WTC11 (cell line): ENCODE results near the gene MAP7D2. TPM values are rescaled to one million over a fixed set of nuclear protein-coding genes. Genes with fewer than 3 reads are reported as not detected.

Source experiments
- ATAC-seq: fragments of 200-7000 bp; cut with Tn5 transposase; 2 replicates; pipeline ENCODE4 v1.10.0; 2021; ENCODE audit warnings: mild to moderate bottlenecking, moderate library complexity
- CTCF ChIA-PET: fragments of 300-600 bp; sonication (Branson Sonifier 250); formaldehyde crosslinking; loops from one replicate; lab custom pipeline; 2021; ENCODE audit warnings: antibody characterized with exemption; lab: Charles Lee
- POLR2A ChIA-PET: fragments of 350-600 bp; sonication (Branson Sonifier 250); formaldehyde crosslinking; loops from one replicate; lab custom pipeline; 2021; ENCODE audit warnings: antibody characterized with exemption; lab: Charles Lee
- DNase-seq: peaks from one replicate; pipeline ENCODE4 v3.0.0; 2021; ENCODE audit warnings: low spot score
- H3K27ac Mint-ChIP-seq: 2 replicates; pipeline ENCODE4 v1.8.0; 2021; ENCODE audit warnings: mixed read lengths
- H3K27me3 Mint-ChIP-seq: 2 replicates; pipeline ENCODE4 v1.8.0; 2021; ENCODE audit warnings: low read depth, mild to moderate bottlenecking, moderate library complexity, mixed read lengths
- H3K36me3 Mint-ChIP-seq: 2 replicates; pipeline ENCODE4 v1.8.0; 2021; ENCODE audit warnings: mixed read lengths
- H3K4me1 Mint-ChIP-seq: 2 replicates; pipeline ENCODE4 v1.8.0; 2022; ENCODE audit warnings: mixed read lengths
- H3K4me3 Mint-ChIP-seq: 2 replicates; pipeline ENCODE4 v1.8.0; 2021; ENCODE audit warnings: mild to moderate bottlenecking, moderate library complexity, mixed read lengths
- H3K9me3 Mint-ChIP-seq: 2 replicates; pipeline ENCODE4 v1.8.0; 2021; ENCODE audit warnings: mixed read lengths
- AR ChIP-seq: fragments of 250-450 bp; sonication (Bioruptor Pico); IDR thresholded peaks from 2 replicates; pipeline ENCODE4 v1.9.0; 2021; ENCODE audit warnings: mild to moderate bottlenecking
- ATF2 ChIP-seq: sonication (generic); formaldehyde crosslinking; IDR thresholded peaks from 2 replicates; pipeline ENCODE4 v1.8.1; 2022; ENCODE audit warnings: low read depth, missing genetic modification reagents, borderline replicate concordance
- CDX4 ChIP-seq: fragments of 250-450 bp; sonication (Bioruptor Pico); IDR thresholded peaks from 2 replicates; pipeline ENCODE4 v1.9.0; 2021; ENCODE audit warnings: moderate library complexity, mild to moderate bottlenecking, inconsistent platforms, borderline replicate concordance
- CREB1 ChIP-seq: sonication (generic); formaldehyde crosslinking; IDR thresholded peaks from 2 replicates; pipeline ENCODE4 v1.8.0; 2023; ENCODE audit warnings: mild to moderate bottlenecking, missing genetic modification reagents
- CREM ChIP-seq: sonication (generic); formaldehyde crosslinking; IDR thresholded peaks from 2 replicates; pipeline ENCODE4 v1.8.1; 2022; ENCODE audit warnings: mild to moderate bottlenecking, missing genetic modification reagents, moderate library complexity
- GABPB1 ChIP-seq: sonication (generic); formaldehyde crosslinking; IDR thresholded peaks from 2 replicates; pipeline ENCODE4 v1.8.1; 2023; ENCODE audit warnings: mild to moderate bottlenecking, missing genetic modification reagents
- GTF2I ChIP-seq: fragments of 250-450 bp; sonication (Bioruptor Pico); conservative IDR thresholded peaks from 2 replicates; pipeline ENCODE4 v1.4.0; 2021; ENCODE audit warnings: mild to moderate bottlenecking
- IRF1 ChIP-seq: sonication (generic); formaldehyde crosslinking; IDR thresholded peaks from 2 replicates; pipeline ENCODE4 v1.8.0; 2023; ENCODE audit warnings: missing genetic modification reagents
- JUN ChIP-seq: sonication (generic); formaldehyde crosslinking; IDR thresholded peaks from 2 replicates; pipeline ENCODE4 v1.8.0; 2023; ENCODE audit warnings: mild to moderate bottlenecking, missing genetic modification reagents
- MAX ChIP-seq: sonication (generic); formaldehyde crosslinking; IDR thresholded peaks from 2 replicates; pipeline ENCODE4 v1.8.0; 2022; ENCODE audit warnings: mild to moderate bottlenecking, missing genetic modification reagents
- NFATC4 ChIP-seq: fragments of 250-450 bp; sonication (Bioruptor Pico); IDR thresholded peaks from 2 replicates; pipeline ENCODE4 v1.9.0; 2021; ENCODE audit warnings: mild to moderate bottlenecking
- NR1H2 ChIP-seq: sonication (generic); formaldehyde crosslinking; IDR thresholded peaks from 2 replicates; pipeline ENCODE4 v1.9.0; 2021; ENCODE audit warnings: mild to moderate bottlenecking, moderate library complexity, missing genetic modification reagents
- PREB ChIP-seq: sonication (generic); formaldehyde crosslinking; IDR thresholded peaks from 2 replicates; pipeline ENCODE4 v1.8.1; 2022; ENCODE audit warnings: mild to moderate bottlenecking, missing genetic modification reagents, moderate library complexity, borderline replicate concordance
- SOX15 ChIP-seq: fragments of 250-450 bp; sonication (Bioruptor Pico); IDR thresholded peaks from 2 replicates; pipeline ENCODE4 v1.9.0; 2021; ENCODE audit warnings: mild to moderate bottlenecking
- TCF7 ChIP-seq: sonication (generic); formaldehyde crosslinking; IDR thresholded peaks from 2 replicates; pipeline ENCODE4 v1.8.0; 2022; ENCODE audit warnings: mild to moderate bottlenecking, low read depth, missing genetic modification reagents, moderate library complexity
- ZMAT4 ChIP-seq: fragments of 250-450 bp; sonication (Bioruptor Pico); IDR thresholded peaks from 2 replicates; pipeline ENCODE4 v1.9.0; 2021; ENCODE audit warnings: mild to moderate bottlenecking
- ZNF219 ChIP-seq: sonication (generic); formaldehyde crosslinking; IDR thresholded peaks from 2 replicates; pipeline ENCODE4 v1.8.0; 2023; ENCODE audit warnings: missing genetic modification reagents, mild to moderate bottlenecking, borderline replicate concordance
- ZNF396 ChIP-seq: fragments of 250-450 bp; sonication (Bioruptor Pico); IDR thresholded peaks from 2 replicates; pipeline ENCODE4 v1.8.0; 2021; ENCODE audit warnings: mild to moderate bottlenecking, moderate library complexity, borderline replicate concordance
- ZNF423 ChIP-seq: fragments of 250-450 bp; sonication (Bioruptor Pico); IDR thresholded peaks from 2 replicates; pipeline ENCODE4 v2.1.2; 2022; ENCODE audit warnings: mild to moderate bottlenecking, moderate library complexity
- ZNF425 ChIP-seq: fragments of 250-450 bp; sonication (Bioruptor Pico); conservative IDR thresholded peaks from 2 replicates; pipeline ENCODE4 v1.9.0; 2021; ENCODE audit warnings: mild to moderate bottlenecking
- total RNA-seq: library from RNA; stranded (reverse); gene quantifications from 3 replicates; pipeline ENCODE4 v1.2.3, GENCODE V29; 2021

The MAP7D2 gene
- total RNA-seq, 1 experiment from 2014 or later: 0.57 TPM

- no peak for DNase-seq
- Mint-ChIP-seq H3K36me3 (peaks cover 59% of the 10 kb centered on the region), H3K4me3 (no peak overlapping the region), H3K4me1 (peaks cover 14% of the 10 kb centered on the region), H3K27ac (no peak overlapping the region), H3K27me3 (no peaks in the 10 kb centered on the region), H3K9me3 (no peaks in the 10 kb centered on the region)
- CTCF ChIA-PET: no interaction called here
- ATAC-seq: no peak
- POLR2A ChIA-PET: no interaction called here
- TF ChIP-seq ZNF425 (CRISPR knock-in tag) (no peak), ZNF219 (no peak), ZMAT4 (CRISPR knock-in tag) (no peak), CDX4 (CRISPR knock-in tag) (no peak), ATF2 (CRISPR knock-in tag) (no peak), PREB (CRISPR knock-in tag) (no peak), GTF2I (CRISPR knock-in tag) (no peak)
Measured at GRCh38 chrX:20135944-20136343, 19.2 kb upstream of the MAP7D2 start.

GRCh38 chrX:20132666-20133065, 16.0 kb upstream of the MAP7D2 start:
- H3K36me3 Mint-ChIP-seq: peaks cover 53% of the 10 kb centered on the region

GRCh38 chrX:20130357-20130756, 13.7 kb upstream of the MAP7D2 start:
- DNase-seq: no peak
- H3K4me3 Mint-ChIP-seq: no peak overlapping the region
- no peak overlapping the region for H3K27ac Mint-ChIP-seq
- ChIA-PET POLR2A (no interaction called here), CTCF (no interaction called here)
- peaks cover 36% of the 10 kb centered on the region for H3K36me3 Mint-ChIP-seq
- H3K4me1 Mint-ChIP-seq: no peaks in the 10 kb centered on the region
- H3K27me3 Mint-ChIP-seq: no peaks in the 10 kb centered on the region
- no peak for TF ChIP-seq TCF7 (CRISPR knock-in tag)
- no peak for ATAC-seq
- H3K9me3 Mint-ChIP-seq: no peaks in the 10 kb centered on the region

More at GRCh38 chrX:20132666-20133065, 16.0 kb upstream of the MAP7D2 start:
- ChIA-PET POLR2A (no interaction called here), CTCF (no interaction called here)
- Mint-ChIP-seq H3K4me1 (no peaks in the 10 kb centered on the region), H3K27ac (no peak overlapping the region), H3K27me3 (no peaks in the 10 kb centered on the region), H3K4me3 (no peak overlapping the region), H3K9me3 (no peaks in the 10 kb centered on the region)
- ATAC-seq (no peak), DNase-seq (no peak)
- no peak for TF ChIP-seq ZNF423 (CRISPR knock-in tag)
- no peak for TF ChIP-seq GABPB1 (CRISPR knock-in tag)
- no peak for TF ChIP-seq CREB1
- no peak for TF ChIP-seq CREM (CRISPR knock-in tag)
- TF ChIP-seq ZNF396 (CRISPR knock-in tag): no peak

GRCh38 chrX:20129547-20129946, 12.8 kb upstream of the MAP7D2 start:
- ChIA-PET POLR2A (no interaction called here), CTCF (no interaction called here)
- TF ChIP-seq NFATC4 (CRISPR knock-in tag) (no peak), MAX (CRISPR knock-in tag) (no peak), ZNF396 (CRISPR knock-in tag) (no peak), CREM (CRISPR knock-in tag) (no peak), AR (CRISPR knock-in tag) (no peak), SOX15 (no peak), IRF1 (CRISPR knock-in tag) (no peak), JUN (CRISPR knock-in tag) (no peak), NR1H2 (CRISPR knock-in tag) (no peak)
- Mint-ChIP-seq H3K9me3 (no peaks in the 10 kb centered on the region), H3K4me1 (no peaks in the 10 kb centered on the region), H3K4me3 (no peak overlapping the region), H3K36me3 (peaks cover 33% of the 10 kb centered on the region), H3K27ac (no peak overlapping the region), H3K27me3 (no peaks in the 10 kb centered on the region)
- no peak for DNase-seq
- ATAC-seq: no peak
